ENCODE measurements around the gene ACTN4.
A peak's percentile ranks its signal among the peaks of the same experiment; 100 is the strongest.

The ACTN4 gene

GRCh38 chr19:38685666-38686529 lies 38.4 kb downstream of the ACTN4 start:
- H3K27ac ChIP-seq: peak overlapping the region; percentile 92
- TF ChIP-seq ZFX (IDR thresholded peaks at IDR 0.05; ENCODE audit: borderline replicate concordance) (no peak), CTCF (IDR thresholded peaks at IDR 0.05) (no peak)

GRCh38 chr19:38686530-38686888 lies 39.1 kb downstream of the ACTN4 start:
- TF ChIP-seq ZFX (IDR thresholded peaks at IDR 0.05; ENCODE audit: borderline replicate concordance) (no peak), CTCF (IDR thresholded peaks at IDR 0.05) (no peak)
- peak overlapping the region; percentile 92 for H3K27ac ChIP-seq

GRCh38 chr19:38687837-38688378 lies 40.5 kb downstream of the ACTN4 start:
- H3K27ac ChIP-seq: peak overlapping the region; percentile 37; the same call in 1 of the 2 replicates
- TF ChIP-seq CTCF (IDR thresholded peaks at IDR 0.05) (no peak), ZFX (IDR thresholded peaks at IDR 0.05; ENCODE audit: borderline replicate concordance) (no peak)

GRCh38 chr19:38690146-38690545 lies 42.7 kb downstream of the ACTN4 start:
- no peak for TF ChIP-seq CTCF (IDR thresholded peaks at IDR 0.05)
- TF ChIP-seq ZFX (IDR thresholded peaks at IDR 0.05; ENCODE audit: borderline replicate concordance): no peak
- peak overlapping the region; percentile 37; the same call in 1 of the 2 replicates for H3K27ac ChIP-seq

DNA sequence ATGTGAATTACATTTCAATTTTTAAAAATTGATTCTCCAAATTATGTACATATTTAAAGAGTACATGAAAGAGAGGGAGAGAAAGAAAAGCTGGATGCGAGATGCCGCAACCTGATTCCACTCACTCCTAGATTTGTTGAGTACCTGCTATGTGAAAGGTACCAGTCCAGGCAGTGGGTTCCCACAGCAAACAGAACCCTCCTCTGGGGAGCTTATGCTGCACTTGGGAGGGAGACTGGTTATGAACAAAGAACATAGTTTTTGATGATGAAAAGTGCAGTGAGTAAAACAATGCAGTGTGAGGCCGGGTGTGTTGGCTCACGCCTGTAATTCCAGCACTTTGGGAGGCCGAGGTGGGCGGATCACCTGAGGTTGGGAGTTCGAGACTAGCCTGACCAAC lies 43.4 kb downstream of the ACTN4 start:
- peak overlapping the region; percentile 37; the same call in 1 of the 2 replicates for H3K27ac ChIP-seq
- TF ChIP-seq CTCF (IDR thresholded peaks at IDR 0.05) (no peak), ZFX (IDR thresholded peaks at IDR 0.05; ENCODE audit: borderline replicate concordance) (no peak)

DNA sequence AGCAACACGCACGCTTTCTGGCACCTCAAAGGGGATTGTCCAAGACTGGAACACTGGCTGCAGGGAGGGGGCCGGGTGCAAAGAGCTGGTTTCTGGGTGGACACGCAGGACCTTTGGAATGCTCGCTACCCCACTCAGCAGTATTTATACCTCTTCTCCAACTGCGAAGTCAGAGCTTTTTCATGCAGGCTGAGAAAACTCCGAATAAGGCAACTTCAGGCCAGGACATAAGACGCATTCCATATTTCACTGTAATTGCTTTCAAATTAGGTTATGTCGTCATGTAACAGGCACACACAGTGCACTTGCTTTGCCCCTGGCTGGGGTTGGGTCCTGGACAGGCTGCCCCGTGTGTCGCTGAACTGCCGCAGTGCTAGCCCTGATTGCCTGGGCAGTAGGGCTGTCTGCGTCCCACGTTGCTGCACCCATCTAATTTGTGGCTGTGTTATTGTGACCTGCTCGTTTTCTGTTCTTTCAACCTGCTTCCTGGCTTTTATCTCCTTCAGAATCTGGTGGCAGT lies 44.5 kb downstream of the ACTN4 start:
- no peak overlapping the region for H3K27ac ChIP-seq
- TF ChIP-seq ZFX (IDR thresholded peaks at IDR 0.05; ENCODE audit: borderline replicate concordance) (no peak), CTCF (IDR thresholded peaks at IDR 0.05) (no peak)
